GM12892 (cell line): Measurements from ENCODE around the gene CGB5.

Experiments used
- POLR2A ChIP-seq: IDR thresholded peaks from 2 replicates; pipeline ENCODE4 v1.6.1; 2011; ENCODE audit warnings: low read depth, low read length, control low read depth
- POLR2AphosphoS5 ChIP-seq: IDR thresholded peaks from 2 replicates; pipeline ENCODE4 v1.6.1; 2011; ENCODE audit warnings: low read depth, low read length, control low read depth
- TAF1 ChIP-seq: IDR thresholded peaks from 2 replicates; pipeline ENCODE4 v1.6.1; 2011; ENCODE audit warnings: low read depth, mild to moderate bottlenecking, control low read depth, low read length, borderline replicate concordance

DNA sequence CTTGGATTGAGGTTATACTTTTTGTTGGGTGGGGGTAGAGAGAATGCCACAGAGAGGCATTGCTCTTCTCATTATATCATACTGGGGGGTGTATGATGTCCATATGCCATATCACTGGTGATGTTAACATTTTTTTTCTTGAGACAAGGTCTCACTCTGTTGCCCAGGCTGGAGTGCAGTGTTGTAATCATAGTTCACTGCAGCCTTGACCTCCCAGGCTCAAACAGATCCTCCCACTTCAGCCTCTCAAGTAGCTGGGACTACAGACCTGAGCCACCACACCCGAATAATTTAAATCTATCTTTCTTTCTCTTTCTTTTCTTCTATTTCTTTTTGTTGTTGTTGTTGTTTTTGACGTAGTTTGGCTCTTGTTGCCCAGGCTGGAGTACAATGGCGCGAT lies 36.7 kb downstream of the CGB5 start:
- TF ChIP-seq POLR2A (no peak), POLR2AphosphoS5 (no peak), TAF1 (no peak)
